K562 (cell line): ENCODE data around the gene CHD3. TPM values are rescaled to one million over a fixed set of nuclear protein-coding genes. Genes with fewer than 3 reads are reported as not detected.

Experiments used
- ARHGAP35 ChIP-seq: fragments of 450-650 bp; IDR thresholded peaks from 2 replicates; pipeline ENCODE4 v1.6.1; 2018; ENCODE audit not compliant: partially characterized antibody
- BCL6 ChIP-seq: fragments of 250-450 bp; sonication (Bioruptor Pico); IDR thresholded peaks from 2 replicates; pipeline ENCODE4 v1.4.0; 2020
- BHLHE40 ChIP-seq: IDR thresholded peaks from 2 replicates; pipeline ENCODE4 v1.6.1; 2011; ENCODE audit warnings: low read length, improper control_type of control experiment
- C11orf30 ChIP-seq: fragments of 450-650 bp; IDR thresholded peaks from 2 replicates; pipeline ENCODE4 v1.6.1; 2016; ENCODE audit warnings: low read depth, mild to moderate bottlenecking
- EP300 ChIP-seq: IDR thresholded peaks from 2 replicates; pipeline ENCODE4 v1.6.1; 2012; ENCODE audit warnings: low read length, improper control_type of control experiment
- GATA2 ChIP-seq: sonication (generic); formaldehyde crosslinking; IDR thresholded peaks from 2 replicates; pipeline ENCODE4 v1.4.0; 2020; ENCODE audit warnings: mild to moderate bottlenecking, missing genetic modification reagents
- GATAD2A ChIP-seq: fragments of 450-650 bp; IDR thresholded peaks from 2 replicates; pipeline ENCODE4 v1.6.1; 2017
- JUND ChIP-seq, 2 experiments: IDR thresholded peaks; 2 replicates in 1 of 2; 3 replicates in 1 of 2; pipeline ENCODE4 v1.6.1; 2011; ENCODE audit warnings: borderline replicate concordance in 2 of 2, low read depth in 2 of 2, low read length in 2 of 2, improper control_type of control experiment in 1 of 2, missing biosample characterization in 1 of 2, missing genetic modification characterization in 1 of 2, missing genetic modification reagents in 1 of 2
- KAT8 ChIP-seq: fragments of 450-650 bp; IDR thresholded peaks from 2 replicates; pipeline ENCODE4 v1.6.1; 2016; ENCODE audit warnings: low read depth, mild to moderate bottlenecking
- MAFF ChIP-seq: IDR thresholded peaks from 2 replicates; pipeline ENCODE4 v1.6.1; 2012; ENCODE audit warnings: low read length, improper control_type of control experiment
- NCOA1 ChIP-seq: fragments of 450-650 bp; IDR thresholded peaks from 2 replicates; pipeline ENCODE4 v1.6.1; 2016; ENCODE audit warnings: low read depth
- NRF1 ChIP-seq, 2 experiments: fragments of 450-650 bp; IDR thresholded peaks in 1 of 2; conservative IDR thresholded peaks in 1 of 2; 2 replicates each; pipeline ENCODE4 v1.6.1; 2014; ENCODE audit warnings: mild to moderate bottlenecking in 2 of 2
- PPARD ChIP-seq: fragments of 250-450 bp; sonication (Bioruptor Pico); IDR thresholded peaks from 2 replicates; pipeline ENCODE4 v1.8.0; 2022; ENCODE audit warnings: inconsistent platforms, mild to moderate bottlenecking, moderate library complexity
- TCF7L2 ChIP-seq: fragments of 150-350 bp; IDR thresholded peaks from 2 replicates; pipeline ENCODE4 v1.6.1; 2016; ENCODE audit warnings: low read depth, mild to moderate bottlenecking, low read length, moderate library complexity
- ZFPM2 ChIP-seq: fragments of 250-450 bp; sonication (Bioruptor Pico); IDR thresholded peaks from 2 replicates; pipeline ENCODE4 v1.5.1; 2022; ENCODE audit warnings: mild to moderate bottlenecking
- ZNF12 ChIP-seq: sonication (generic); formaldehyde crosslinking; IDR thresholded peaks from 2 replicates; pipeline ENCODE4 v1.4.0; 2020; ENCODE audit warnings: mild to moderate bottlenecking, missing genetic modification reagents
- ZNF143 ChIP-seq: sonication (generic); formaldehyde crosslinking; IDR thresholded peaks from 2 replicates; pipeline ENCODE4 v1.9.0; 2022; ENCODE audit warnings: mild to moderate bottlenecking, missing genetic modification reagents
- ZNF24 ChIP-seq: fragments of 450-650 bp; IDR thresholded peaks from 2 replicates; pipeline ENCODE4 v1.6.1; 2016
- ZNF408 ChIP-seq: fragments of 250-450 bp; sonication (Bioruptor Pico); IDR thresholded peaks from 2 replicates; pipeline ENCODE4 v1.4.0; 2020; ENCODE audit warnings: low read depth, mild to moderate bottlenecking, moderate library complexity
- ZNF583 ChIP-seq: fragments of 250-450 bp; sonication (Bioruptor Pico); IDR thresholded peaks from 2 replicates; pipeline ENCODE4 v1.4.0; 2020
- ZNF830 ChIP-seq: fragments of 250-450 bp; sonication (Bioruptor Pico); IDR thresholded peaks from 2 replicates; pipeline ENCODE4 v1.5.0; 2021; ENCODE audit warnings: mild to moderate bottlenecking
- polyA plus RNA-seq, 8 experiments: library from polyadenylated mRNA; depleted of rRNA in 4 of 8; stranded (reverse) in 5 of 8; unstranded in 3 of 8; fragments of >200 nt; fragmentation: Nextera tagmentation in 2 of 8; fragmentation: Illumina TruSeq in 1 of 8; extraction: Ambion mirVana in 2 of 8; extraction: Trizol in 1 of 8; gene quantifications; 2 replicates each; pipeline versions ENCODE4 v1.2.1 to v1.2.3, GENCODE V29; 2011 to 2014; ENCODE audit warnings: inconsistent platforms in 1 of 8, missing spikeins in 1 of 8
- total RNA-seq, 7 experiments: library from RNA; depleted of rRNA in 6 of 7; stranded (reverse); fragments of >200 nt in 6 of 7; fragmentation: Illumina TruSeq in 2 of 7; extraction: Trizol in 2 of 7; gene quantifications; 2 replicates each; pipeline versions ENCODE4 v1.2.1 to v1.2.3, GENCODE V29; 2011 to 2021; ENCODE audit warnings: low replicate concordance in 1 of 7
- TF ChIP-seq, protein P1 (sequence below), 2 experiments: fragments of 150-350 bp in 1 of 2; IDR thresholded peaks; 2 replicates each; pipeline ENCODE4 v1.6.1; 2012 to 2016; ENCODE audit warnings: low read depth in 2 of 2, low read length in 2 of 2, mild to moderate bottlenecking in 1 of 2, moderate library complexity in 1 of 2
- TF ChIP-seq, protein P2 (sequence below): sonication (generic); formaldehyde crosslinking; IDR thresholded peaks from 2 replicates; pipeline ENCODE4 v1.8.0; 2022; ENCODE audit warnings: missing genetic modification reagents, mild to moderate bottlenecking, borderline replicate concordance

CHD3 gene
- total and polyA plus RNA-seq, 9 of the 15 experiments (the other 6 are each of a cell fraction or from before 2014, with no cell fraction given): 0.39 to 38.2 (median 21.2) TPM

DNA sequence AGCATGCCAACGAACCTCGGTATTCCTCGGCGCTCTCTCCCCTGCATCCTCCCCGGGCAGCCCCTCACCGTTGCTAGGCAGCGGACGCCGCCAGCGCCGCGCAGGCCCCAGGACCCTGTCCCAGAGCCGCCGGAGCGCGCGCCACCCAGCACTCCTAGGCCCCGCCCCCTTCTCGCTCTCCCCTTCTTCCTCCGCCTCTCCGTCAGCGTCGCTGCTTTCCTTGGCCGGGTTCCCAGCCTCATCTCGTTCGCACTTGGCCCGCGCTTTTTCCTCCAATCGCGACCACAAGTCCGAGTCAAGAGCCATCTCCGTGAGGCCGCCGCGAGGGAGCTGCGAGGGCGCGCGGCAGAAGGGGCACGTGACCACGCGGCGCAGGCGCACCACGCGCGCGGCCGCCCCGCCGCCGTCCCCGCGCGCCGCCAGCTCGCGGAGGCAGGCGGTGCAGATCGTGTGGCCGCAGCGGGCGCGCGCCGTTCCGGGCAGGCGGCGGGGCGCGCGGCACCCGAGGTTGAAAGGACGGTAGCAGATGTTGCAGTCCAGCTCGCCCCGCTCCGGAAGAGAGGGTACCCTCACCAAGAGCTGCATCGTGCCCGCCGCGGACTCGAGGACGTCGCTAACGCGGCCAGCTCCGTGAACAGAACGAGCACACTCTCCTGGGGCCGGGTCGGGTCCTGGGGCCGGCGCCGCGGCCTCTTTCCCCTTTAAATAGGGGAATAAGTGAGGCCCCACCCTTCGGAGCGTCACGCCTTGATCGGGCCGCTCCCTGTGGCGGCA, 27.2 kb downstream of the CHD3 start, which contains the start of gene RNF227 (continued):
- TF ChIP-seq ZNF408 (CRISPR knock-in tag) (no peak), EP300 (no peak), PPARD (no peak), ZNF830 (no peak), ZNF24 (no peak; the same call in 1 of the 2 replicates), BCL6 (CRISPR knock-in tag) (no peak), TCF7L2 (no peak), GATA2 (no peak), NCOA1 (no peak), KAT8 (no peak), ARHGAP35 (no peak), ZFPM2 (CRISPR knock-in tag) (no peak), GATAD2A (no peak), NRF1 (conservative IDR thresholded peaks at IDR 0.05 in 1 of 2, IDR thresholded peaks at IDR 0.05 in 1 of 2) (peak; percentile 90 to 93), ZNF12 (CRISPR knock-in tag) (peak; percentile 30; the same call in 1 of the 2 replicates), MAFF (no peak), JUND (IDR thresholded peaks at IDR 0.05; ENCODE audit: borderline replicate concordance, low read depth, low read length) (no peak), JUND (tag; IDR thresholded peaks at IDR 0.05; ENCODE audit: borderline replicate concordance, low read depth, low read length) (no peak), BHLHE40 (peak; percentile 82), ZNF143 (CRISPR knock-in tag) (0 out of 2 replicates have a peak, but pooled peaks have one; percentile 31), C11orf30 (no peak), ZNF583 (no peak)
- TF ChIP-seq, protein P1, sequence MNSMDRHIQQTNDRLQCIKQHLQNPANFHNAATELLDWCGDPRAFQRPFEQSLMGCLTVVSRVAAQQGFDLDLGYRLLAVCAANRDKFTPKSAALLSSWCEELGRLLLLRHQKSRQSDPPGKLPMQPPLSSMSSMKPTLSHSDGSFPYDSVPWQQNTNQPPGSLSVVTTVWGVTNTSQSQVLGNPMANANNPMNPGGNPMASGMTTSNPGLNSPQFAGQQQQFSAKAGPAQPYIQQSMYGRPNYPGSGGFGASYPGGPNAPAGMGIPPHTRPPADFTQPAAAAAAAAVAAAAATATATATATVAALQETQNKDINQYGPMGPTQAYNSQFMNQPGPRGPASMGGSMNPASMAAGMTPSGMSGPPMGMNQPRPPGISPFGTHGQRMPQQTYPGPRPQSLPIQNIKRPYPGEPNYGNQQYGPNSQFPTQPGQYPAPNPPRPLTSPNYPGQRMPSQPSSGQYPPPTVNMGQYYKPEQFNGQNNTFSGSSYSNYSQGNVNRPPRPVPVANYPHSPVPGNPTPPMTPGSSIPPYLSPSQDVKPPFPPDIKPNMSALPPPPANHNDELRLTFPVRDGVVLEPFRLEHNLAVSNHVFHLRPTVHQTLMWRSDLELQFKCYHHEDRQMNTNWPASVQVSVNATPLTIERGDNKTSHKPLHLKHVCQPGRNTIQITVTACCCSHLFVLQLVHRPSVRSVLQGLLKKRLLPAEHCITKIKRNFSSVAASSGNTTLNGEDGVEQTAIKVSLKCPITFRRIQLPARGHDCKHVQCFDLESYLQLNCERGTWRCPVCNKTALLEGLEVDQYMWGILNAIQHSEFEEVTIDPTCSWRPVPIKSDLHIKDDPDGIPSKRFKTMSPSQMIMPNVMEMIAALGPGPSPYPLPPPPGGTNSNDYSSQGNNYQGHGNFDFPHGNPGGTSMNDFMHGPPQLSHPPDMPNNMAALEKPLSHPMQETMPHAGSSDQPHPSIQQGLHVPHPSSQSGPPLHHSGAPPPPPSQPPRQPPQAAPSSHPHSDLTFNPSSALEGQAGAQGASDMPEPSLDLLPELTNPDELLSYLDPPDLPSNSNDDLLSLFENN (IDR thresholded peaks at IDR 0.05; ENCODE audit: low read depth in 2 of 2, low read length in 2 of 2): no peak
- TF ChIP-seq, protein P2, sequence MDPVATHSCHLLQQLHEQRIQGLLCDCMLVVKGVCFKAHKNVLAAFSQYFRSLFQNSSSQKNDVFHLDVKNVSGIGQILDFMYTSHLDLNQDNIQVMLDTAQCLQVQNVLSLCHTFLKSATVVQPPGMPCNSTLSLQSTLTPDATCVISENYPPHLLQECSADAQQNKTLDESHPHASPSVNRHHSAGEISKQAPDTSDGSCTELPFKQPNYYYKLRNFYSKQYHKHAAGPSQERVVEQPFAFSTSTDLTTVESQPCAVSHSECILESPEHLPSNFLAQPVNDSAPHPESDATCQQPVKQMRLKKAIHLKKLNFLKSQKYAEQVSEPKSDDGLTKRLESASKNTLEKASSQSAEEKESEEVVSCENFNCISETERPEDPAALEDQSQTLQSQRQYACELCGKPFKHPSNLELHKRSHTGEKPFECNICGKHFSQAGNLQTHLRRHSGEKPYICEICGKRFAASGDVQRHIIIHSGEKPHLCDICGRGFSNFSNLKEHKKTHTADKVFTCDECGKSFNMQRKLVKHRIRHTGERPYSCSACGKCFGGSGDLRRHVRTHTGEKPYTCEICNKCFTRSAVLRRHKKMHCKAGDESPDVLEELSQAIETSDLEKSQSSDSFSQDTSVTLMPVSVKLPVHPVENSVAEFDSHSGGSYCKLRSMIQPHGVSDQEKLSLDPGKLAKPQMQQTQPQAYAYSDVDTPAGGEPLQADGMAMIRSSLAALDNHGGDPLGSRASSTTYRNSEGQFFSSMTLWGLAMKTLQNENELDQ: no peak
